ENCODE data around the gene GOLPH3. TPM values are rescaled to one million over a fixed set of nuclear protein-coding genes. Genes with fewer than 3 reads are reported as not detected.

The GOLPH3 gene
- total RNA-seq, 4 donors from 2014 or later = 58.6 to 74.6 (median 63.0) TPM

DNA sequence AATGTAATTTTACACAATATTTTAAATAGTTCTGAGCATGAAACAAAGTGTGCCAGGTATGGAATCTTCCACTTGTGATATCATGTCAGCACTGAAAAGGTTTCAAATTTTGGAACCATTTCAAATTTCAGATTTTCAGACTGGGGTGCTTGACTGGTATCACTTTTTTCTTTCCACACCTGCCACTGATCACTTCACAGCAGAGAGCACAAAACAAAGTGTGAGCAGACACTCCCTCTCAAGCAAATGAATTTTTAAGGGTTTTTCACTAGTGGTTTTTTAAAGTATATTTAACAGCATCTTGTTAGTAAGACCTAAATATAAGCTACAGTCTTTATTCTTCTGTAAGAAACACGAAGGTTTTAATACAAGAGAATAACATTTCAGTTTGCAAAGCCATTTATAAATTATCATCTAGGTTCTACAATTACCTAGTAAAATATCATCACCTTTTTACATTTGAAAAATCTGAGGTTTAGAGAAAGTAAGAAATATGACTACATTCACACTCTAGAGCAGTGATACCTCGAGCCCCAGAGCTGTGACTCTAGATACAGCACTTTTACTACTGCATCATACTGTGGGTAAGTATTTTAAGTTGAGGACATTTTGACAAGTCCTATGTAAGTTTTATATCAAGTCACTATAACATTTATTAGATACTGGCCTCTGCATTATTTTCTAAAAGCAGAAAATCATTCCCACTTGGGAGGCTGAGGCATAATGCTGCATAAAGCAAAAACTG is 14.6 kb downstream of the GOLPH3 start:
- H3K4me1 ChIP-seq = peaks cover 0 to 64% (median 19%) of the 10 kb centered on the region in 3 donors
- H3K27ac ChIP-seq = no peak overlapping the region
- H3K27me3 ChIP-seq = no peaks in the 10 kb centered on the region
- H3K36me3 ChIP-seq = peaks cover 0 to 8% (median 0%) of the 10 kb centered on the region in 3 donors
- no peak for TF ChIP-seq POLR2A (IDR thresholded peaks at IDR 0.05)
- TF ChIP-seq, protein P1, sequence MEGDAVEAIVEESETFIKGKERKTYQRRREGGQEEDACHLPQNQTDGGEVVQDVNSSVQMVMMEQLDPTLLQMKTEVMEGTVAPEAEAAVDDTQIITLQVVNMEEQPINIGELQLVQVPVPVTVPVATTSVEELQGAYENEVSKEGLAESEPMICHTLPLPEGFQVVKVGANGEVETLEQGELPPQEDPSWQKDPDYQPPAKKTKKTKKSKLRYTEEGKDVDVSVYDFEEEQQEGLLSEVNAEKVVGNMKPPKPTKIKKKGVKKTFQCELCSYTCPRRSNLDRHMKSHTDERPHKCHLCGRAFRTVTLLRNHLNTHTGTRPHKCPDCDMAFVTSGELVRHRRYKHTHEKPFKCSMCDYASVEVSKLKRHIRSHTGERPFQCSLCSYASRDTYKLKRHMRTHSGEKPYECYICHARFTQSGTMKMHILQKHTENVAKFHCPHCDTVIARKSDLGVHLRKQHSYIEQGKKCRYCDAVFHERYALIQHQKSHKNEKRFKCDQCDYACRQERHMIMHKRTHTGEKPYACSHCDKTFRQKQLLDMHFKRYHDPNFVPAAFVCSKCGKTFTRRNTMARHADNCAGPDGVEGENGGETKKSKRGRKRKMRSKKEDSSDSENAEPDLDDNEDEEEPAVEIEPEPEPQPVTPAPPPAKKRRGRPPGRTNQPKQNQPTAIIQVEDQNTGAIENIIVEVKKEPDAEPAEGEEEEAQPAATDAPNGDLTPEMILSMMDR (IDR thresholded peaks at IDR 0.05) = no peak
- 53 to 68% methylated on average over 2 of the region's 2 CpGs for WGBS, 2 donors
- intact Hi-C loops (cut with DNase I) = no loop called here
- H3K4me3 ChIP-seq = no peak overlapping the region
- DNase-seq = no peak
- H3K9me3 ChIP-seq = no peaks in the 10 kb centered on the region

DNA sequence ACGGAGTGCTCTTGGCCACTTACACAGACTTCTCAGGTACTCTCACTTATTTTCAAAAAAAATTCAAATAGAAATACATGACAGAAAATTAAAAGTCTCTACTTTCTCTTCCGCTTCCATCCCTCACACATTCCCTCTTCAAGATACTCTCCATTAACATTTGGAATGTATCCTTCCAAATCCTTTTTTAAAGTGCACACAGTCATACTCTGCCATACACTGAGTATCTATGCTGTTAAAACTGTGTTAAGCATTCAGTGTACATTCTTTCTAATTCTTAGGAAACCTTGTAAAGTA is 15.5 kb downstream of the GOLPH3 start:
- peaks cover 0 to 64% (median 23%) of the 10 kb centered on the region in 3 donors for H3K4me1 ChIP-seq
- intact Hi-C loops (cut with DNase I) = no loop called here
- no peak for DNase-seq
- no peak overlapping the region for H3K4me3 ChIP-seq
- WGBS, 2 donors = 80 to 93% methylated on average over 2 of the region's 2 CpGs
- peaks cover 0 to 8% (median 0%) of the 10 kb centered on the region in 3 donors for H3K36me3 ChIP-seq
- no peaks in the 10 kb centered on the region for H3K9me3 ChIP-seq
- TF ChIP-seq, protein P1 (IDR thresholded peaks at IDR 0.05) = no peak
- TF ChIP-seq POLR2A (IDR thresholded peaks at IDR 0.05) = no peak
- no peak overlapping the region for H3K27ac ChIP-seq
- no peaks in the 10 kb centered on the region for H3K27me3 ChIP-seq

DNA sequence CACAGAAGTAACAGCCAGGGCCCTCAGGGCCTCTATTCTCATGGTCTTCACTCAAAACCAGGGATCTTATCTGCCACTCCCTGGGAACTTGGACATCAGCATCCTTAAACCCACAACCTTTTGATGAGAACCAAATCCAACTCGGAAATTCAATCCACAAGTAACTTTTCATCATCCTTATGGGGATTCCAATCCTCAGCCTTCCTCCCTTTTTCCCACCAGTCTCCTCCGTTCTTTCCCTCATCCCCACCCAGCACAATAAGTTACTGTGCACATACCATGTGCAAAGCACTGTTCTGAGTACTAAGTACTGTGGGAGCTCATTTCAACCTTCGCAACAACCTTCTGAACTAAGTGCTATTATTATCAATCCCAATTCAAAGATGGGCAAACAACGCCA is 17.0 kb downstream of the GOLPH3 start:
- TF ChIP-seq POLR2A (IDR thresholded peaks at IDR 0.05) = no peak
- TF ChIP-seq, protein P1 (IDR thresholded peaks at IDR 0.05) = no peak
- H3K27me3 ChIP-seq = no peaks in the 10 kb centered on the region
- no peak overlapping the region for H3K4me3 ChIP-seq
- H3K27ac ChIP-seq = no peak overlapping the region
- H3K9me3 ChIP-seq = no peaks in the 10 kb centered on the region
- 86 to 88% methylated on average over 4 of the region's 4 CpGs for WGBS, 2 donors
- intact Hi-C loops (cut with DNase I) = no loop called here
- H3K36me3 ChIP-seq = peaks cover 0 to 8% (median 0%) of the 10 kb centered on the region in 3 donors
- DNase-seq = no peak
- H3K4me1 ChIP-seq = peaks cover 0 to 73% (median 23%) of the 10 kb centered on the region in 3 donors

GRCh38 chr5:32156635-32157034 is 17.5 kb downstream of the GOLPH3 start:
- H3K9me3 ChIP-seq = no peaks in the 10 kb centered on the region
- H3K4me1 ChIP-seq = peaks cover 0 to 77% (median 23%) of the 10 kb centered on the region in 3 donors
- peaks cover 0 to 8% (median 0%) of the 10 kb centered on the region in 3 donors for H3K36me3 ChIP-seq
- TF ChIP-seq, protein P1 (IDR thresholded peaks at IDR 0.05) = no peak
- no peak for TF ChIP-seq POLR2A (IDR thresholded peaks at IDR 0.05)
- no peak for DNase-seq
- no peak overlapping the region for H3K27ac ChIP-seq
- intact Hi-C loops (cut with DNase I) = no loop called here
- no peak overlapping the region for H3K4me3 ChIP-seq
- 93 to 98% methylated on average over 8 to 9 of the region's 9 CpGs for WGBS, 2 donors
- H3K27me3 ChIP-seq = no peaks in the 10 kb centered on the region

DNA sequence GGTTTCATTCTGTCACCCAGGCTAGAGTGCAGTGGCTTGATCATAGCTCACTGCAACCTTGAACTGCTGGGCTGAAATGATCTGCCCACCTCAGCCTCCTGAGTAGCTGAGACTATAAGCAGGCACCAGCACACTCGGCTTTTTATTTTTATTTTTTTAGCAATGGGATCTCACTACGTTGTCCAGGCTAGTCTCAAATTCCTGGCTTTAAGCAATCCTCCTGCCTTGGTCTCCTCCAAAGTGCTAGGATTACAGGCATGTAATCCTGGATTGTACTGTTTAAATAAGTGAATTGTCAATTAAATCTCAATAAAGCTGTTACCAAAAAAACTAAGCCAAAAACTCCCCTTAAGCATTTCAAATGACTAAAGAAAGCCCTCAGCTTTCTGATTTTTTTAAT is 18.9 kb downstream of the GOLPH3 start:
- TF ChIP-seq POLR2A (IDR thresholded peaks at IDR 0.05) = no peak
- TF ChIP-seq, protein P1 (IDR thresholded peaks at IDR 0.05) = no peak
- WGBS, 2 donors = 88 to 91% methylated on average over 2 of the region's 2 CpGs
- intact Hi-C loops (cut with DNase I) = no loop called here
- no peak overlapping the region for H3K4me3 ChIP-seq
- H3K27me3 ChIP-seq = no peaks in the 10 kb centered on the region
- peaks cover 0 to 8% (median 0%) of the 10 kb centered on the region in 3 donors for H3K36me3 ChIP-seq
- peaks cover 0 to 86% (median 23%) of the 10 kb centered on the region in 3 donors for H3K4me1 ChIP-seq
- no peak for DNase-seq
- H3K9me3 ChIP-seq = no peaks in the 10 kb centered on the region
- H3K27ac ChIP-seq = no peak overlapping the region
